IMR-90 (cell line): ENCODE data around the gene RTKN. TPM values are rescaled to one million over a fixed set of nuclear protein-coding genes. Genes with fewer than 3 reads are reported as not detected.

Experiments
- ATAC-seq: fragments of 200-7000 bp; cut with Tn5 transposase; 2 replicates; pipeline ENCODE4 v1.9.1; 2020; ENCODE audit warnings: low read depth, mild to moderate bottlenecking, moderate library complexity
- BruUV-seq: library from RNA; stranded (reverse); fragments of 400-500 nt; replicated peaks from 2 replicates; lab custom pipeline; 2021; lab: Mats Ljungman, UMichigan
- CTCF ChIA-PET: fragments of 300-600 bp; formaldehyde crosslinking; extraction: SDS; loops from one replicate; lab custom pipeline; 2021; ENCODE audit warnings: antibody characterized with exemption; lab: Yijun Ruan, JAX
- POLR2A ChIA-PET: fragments of 300-600 bp; sonication (Branson Sonifier 250); formaldehyde crosslinking; loops from one replicate; lab custom pipeline; 2022; ENCODE audit warnings: antibody characterized with exemption; ENCODE audit not compliant: unreplicated experiment; lab: Charles Lee
- DNase-seq: peaks from one replicate; pipeline ENCODE4 v3.0.0; 2013
- H2AFZ ChIP-seq: replicated peaks from 2 replicates; pipeline ENCODE3; 2013; ENCODE audit warnings: low read length, mild to moderate bottlenecking; ENCODE audit not compliant: poor library complexity
- H2AK5ac ChIP-seq: 2 replicates; pipeline ENCODE4 v1.6.1; 2013; ENCODE audit warnings: low read depth, low read length, inconsistent platforms
- H2AK9ac ChIP-seq: replicated peaks from 2 replicates; pipeline ENCODE3; 2013; ENCODE audit warnings: mild to moderate bottlenecking, low read depth, low read length, moderate library complexity; ENCODE audit not compliant: poor library complexity
- H2BK120ac ChIP-seq: 2 replicates; pipeline ENCODE4 v1.6.1; 2013; ENCODE audit warnings: low read depth, low read length, inconsistent platforms
- H2BK15ac ChIP-seq: 3 replicates; pipeline ENCODE4 v1.6.1; 2013; ENCODE audit warnings: low read depth, low read length, inconsistent platforms
- H2BK20ac ChIP-seq: 2 replicates; pipeline ENCODE4 v1.6.1; 2013; ENCODE audit warnings: low read depth, mild to moderate bottlenecking, inconsistent platforms, low read length, moderate library complexity
- H2BK5ac ChIP-seq: 2 replicates; pipeline ENCODE4 v1.6.1; 2013; ENCODE audit warnings: mild to moderate bottlenecking, low read depth, low read length, inconsistent platforms; ENCODE audit not compliant: poor library complexity, severe bottlenecking
- H3K14ac ChIP-seq: replicated peaks from 2 replicates; pipeline ENCODE4 v1.6.1; 2013; ENCODE audit warnings: low read depth, low read length, inconsistent platforms
- H3K18ac ChIP-seq: 2 replicates; pipeline ENCODE4 v1.6.1; 2013; ENCODE audit warnings: low read depth, low read length, control low read depth
- H3K23ac ChIP-seq: 2 replicates; pipeline ENCODE4 v1.6.1; 2013; ENCODE audit warnings: low read depth, low read length, inconsistent platforms
- H3K27ac ChIP-seq: 2 replicates; pipeline ENCODE4 v1.5.1; 2013; ENCODE audit warnings: mild to moderate bottlenecking, control low read depth, low read length; ENCODE audit not compliant: insufficient read depth
- H3K27me3 ChIP-seq: 2 replicates; pipeline ENCODE4 v1.6.1; 2013; ENCODE audit warnings: low read length; ENCODE audit not compliant: control insufficient read depth, insufficient read depth
- H3K36me3 ChIP-seq: 2 replicates; pipeline ENCODE4 v1.6.1; 2013; ENCODE audit warnings: low read length, mixed read lengths; ENCODE audit not compliant: control insufficient read depth, insufficient read depth
- H3K4ac ChIP-seq: 2 replicates; pipeline ENCODE4 v1.6.1; 2013; ENCODE audit warnings: low read depth, low read length, inconsistent platforms
- H3K4me1 ChIP-seq: 2 replicates; pipeline ENCODE4 v1.6.1; 2013; ENCODE audit warnings: low read length, mixed read lengths; ENCODE audit not compliant: control insufficient read depth, insufficient read depth
- H3K4me2 ChIP-seq: 2 replicates; pipeline ENCODE4 v1.6.1; 2013; ENCODE audit warnings: low read depth, mild to moderate bottlenecking, control low read depth, low read length, moderate library complexity
- H3K4me3 ChIP-seq: 2 replicates; pipeline ENCODE4 v1.5.1; 2013; ENCODE audit warnings: low read depth, mild to moderate bottlenecking, control low read depth, low read length, moderate library complexity; ENCODE audit not compliant: insufficient read depth
- H3K56ac ChIP-seq: 2 replicates; pipeline ENCODE4 v1.6.1; 2013; ENCODE audit warnings: low read length, inconsistent platforms; ENCODE audit not compliant: insufficient read depth; ENCODE audit errors: extremely low read depth
- H3K79me1 ChIP-seq, 2 experiments: 2 replicates each; pipeline ENCODE4 v1.6.1; 2013; ENCODE audit warnings: low read length in 2 of 2, inconsistent platforms in 1 of 2, low read depth in 1 of 2
- H3K9ac ChIP-seq: 2 replicates; pipeline ENCODE4 v1.6.1; 2013; ENCODE audit warnings: low read depth, low read length, control low read depth
- H3K9me1 ChIP-seq: 2 replicates; pipeline ENCODE4 v1.6.1; 2013; ENCODE audit warnings: low read length, inconsistent platforms; ENCODE audit not compliant: insufficient read depth
- H3K9me3 ChIP-seq: 2 replicates; pipeline ENCODE4 v1.6.1; 2013; ENCODE audit warnings: low read length; ENCODE audit not compliant: control insufficient read depth, insufficient read depth
- H4K20me1 ChIP-seq: 2 replicates; pipeline ENCODE4 v1.6.1; 2013; ENCODE audit warnings: low read length, inconsistent platforms; ENCODE audit not compliant: insufficient read depth
- H4K5ac ChIP-seq: 2 replicates; pipeline ENCODE4 v1.6.1; 2013; ENCODE audit warnings: mild to moderate bottlenecking, low read depth, low read length, control low read depth
- H4K8ac ChIP-seq, 2 experiments: 2 replicates each; pipeline ENCODE4 v1.6.1; 2013; ENCODE audit warnings: low read depth in 2 of 2, low read length in 2 of 2, control low read depth in 1 of 2, inconsistent platforms in 1 of 2
- H4K91ac ChIP-seq: 2 replicates; pipeline ENCODE4 v1.6.1; 2013; ENCODE audit warnings: low read depth, low read length, inconsistent platforms; ENCODE audit not compliant: insufficient read depth
- BHLHE40 ChIP-seq: fragments of 150-350 bp; IDR thresholded peaks from 2 replicates; pipeline ENCODE4 v1.6.1; 2016; ENCODE audit warnings: mild to moderate bottlenecking, low read depth, low read length
- CEBPB ChIP-seq: IDR thresholded peaks from 2 replicates; pipeline ENCODE4 v1.6.1; 2012; ENCODE audit warnings: low read depth, low read length, improper control_type of control experiment
- CHD1 ChIP-seq: IDR thresholded peaks from 2 replicates; pipeline ENCODE4 v1.6.1; 2012; ENCODE audit warnings: low read depth, low read length, improper control_type of control experiment
- ELK1 ChIP-seq: fragments of 150-350 bp; IDR thresholded peaks from 2 replicates; pipeline ENCODE4 v1.6.1; 2016; ENCODE audit warnings: low read depth, mild to moderate bottlenecking, low read length, moderate library complexity, borderline replicate concordance
- FOS ChIP-seq: fragments of 150-350 bp; IDR thresholded peaks from 2 replicates; pipeline ENCODE4 v1.6.1; 2016; ENCODE audit warnings: low read depth, low read length
- MAFK ChIP-seq: IDR thresholded peaks from 2 replicates; pipeline ENCODE4 v1.6.1; 2012; ENCODE audit warnings: low read depth, low read length, improper control_type of control experiment
- MAZ ChIP-seq: IDR thresholded peaks from 2 replicates; pipeline ENCODE4 v1.6.1; 2012; ENCODE audit warnings: low read depth, mild to moderate bottlenecking, low read length, improper control_type of control experiment, moderate library complexity, borderline replicate concordance
- MXI1 ChIP-seq: IDR thresholded peaks from 2 replicates; pipeline ENCODE4 v1.6.1; 2012; ENCODE audit warnings: low read depth, mild to moderate bottlenecking, low read length, moderate library complexity, borderline replicate concordance
- NFE2L2 ChIP-seq: fragments of 150-350 bp; IDR thresholded peaks from 2 replicates; pipeline ENCODE4 v1.6.1; 2016; ENCODE audit warnings: low read depth, mild to moderate bottlenecking, low read length
- POLR2A ChIP-seq: IDR thresholded peaks from 2 replicates; pipeline ENCODE4 v1.6.1; 2012; ENCODE audit warnings: mild to moderate bottlenecking, low read depth, low read length
- RAD21 ChIP-seq: IDR thresholded peaks from 2 replicates; pipeline ENCODE4 v1.6.1; 2012; ENCODE audit warnings: low read length, improper control_type of control experiment
- RCOR1 ChIP-seq: IDR thresholded peaks from 2 replicates; pipeline ENCODE4 v1.6.1; 2012; ENCODE audit warnings: mild to moderate bottlenecking, low read length, improper control_type of control experiment; ENCODE audit not compliant: insufficient replicate concordance
- RFX5 ChIP-seq: IDR thresholded peaks from 2 replicates; pipeline ENCODE4 v1.8.0; 2012; ENCODE audit warnings: low read depth, mild to moderate bottlenecking, low read length, moderate library complexity
- SMC3 ChIP-seq: fragments of 150-350 bp; IDR thresholded peaks from 2 replicates; pipeline ENCODE4 v1.6.1; 2016; ENCODE audit warnings: low read depth, mild to moderate bottlenecking, antibody characterized with exemption, low read length, moderate library complexity
- USF2 ChIP-seq: fragments of 150-350 bp; IDR thresholded peaks from 2 replicates; pipeline ENCODE4 v1.6.1; 2017; ENCODE audit warnings: mild to moderate bottlenecking, antibody characterized with exemption, low read length, low read depth
- WGBS, 2 experiments: methylation state at CpG; one replicate each; pipeline versions ENCODE4 v1.1.5 to v1.1.7; 2013; ENCODE audit warnings: missing lambda C conversion rate in 2 of 2; ENCODE audit not compliant: insufficient read length in 1 of 2; ENCODE audit errors: extremely low coverage in 2 of 2; 5-methylcytosine and 5-hydroxymethylcytosine counted together
- dilution Hi-C: fragments of 300-500 bp; cut with HindIII; formaldehyde crosslinking; loops from one replicate; pipeline ENCODE4 v1.14.3; 2018; ENCODE audit warnings: low sequenced_read_pairs; ENCODE audit not compliant: unreplicated experiment
- in situ Hi-C: fragments of 300-500 bp; cut with MboI; formaldehyde crosslinking; loops from 3 replicates; pipeline ENCODE4 v1.14.3; 2019; ENCODE audit warnings: low sequenced_read_pairs, inconsistent platforms, mixed read lengths
- intact Hi-C: fragments of 100-400 bp; cut with micrococcal nuclease; formaldehyde crosslinking; loops from 2 replicates; pipeline ENCODE4 v1.10.0; 2022
- polyA plus RNA-seq, 3 experiments: library from polyadenylated mRNA; depleted of rRNA; stranded (reverse); fragments of >200 nt; gene quantifications; 2 replicates each; pipeline ENCODE4 v1.2.3, GENCODE V29; 2012; ENCODE audit warnings: low replicate concordance in 1 of 3
- total RNA-seq: library from RNA; depleted of rRNA; stranded (reverse); fragments of >200 nt; gene quantifications from 2 replicates; pipeline ENCODE4 v1.2.3, GENCODE V29; 2012

The RTKN gene
- total and polyA plus RNA-seq, 2 of the 4 experiments (the other 2 are of a cell fraction): 11.1 to 19.7 TPM

- H3K14ac ChIP-seq: peak within 1 kb of the TSS; percentile 99
- CTCF ChIA-PET: interaction anchor here (0.6 to 3.4 kb wide), 6 partner anchors 14 to 106 kb away, joined by 3 to 17 read pairs (median 4); no protein-coding TSS in a partner anchor
- no TSS peak for BruUV-seq
- intact Hi-C loops: loop anchor here (1.0 kb wide), 3 partner anchors 29 to 104 kb away; partner anchors contain the start of genes AUP1 and HTRA2
- peak within 1 kb of the TSS; percentile 97 for H4K5ac ChIP-seq
- peak within 1 kb of the TSS; percentile 93 for H2BK20ac ChIP-seq
- H2AK5ac ChIP-seq: peak within 1 kb of the TSS; percentile 73
- peak within 1 kb of the TSS; percentile 99 for H4K91ac ChIP-seq
- peak within 1 kb of the TSS; percentile 99 for H2AK9ac ChIP-seq
- H2BK15ac ChIP-seq: peak within 1 kb of the TSS; percentile 99; the same call in 2 of the 3 replicates
- H3K27me3 ChIP-seq: no peaks in the 10 kb centered on the region
- dilution Hi-C loops: no loop called here
- peak within 1 kb of the TSS; percentile 97 for H3K4me2 ChIP-seq
- peak within 1 kb of the TSS; percentile 89 for H3K9ac ChIP-seq
- peaks cover 24 to 63% of the 10 kb centered on the region in 2 experiments for H3K79me1 ChIP-seq
- POLR2A ChIA-PET: interaction anchor here (1.1 to 1.4 kb wide), 2 partner anchors 21 to 24 kb away, joined by 3 to 5 read pairs; partner anchors contain the start of gene WBP1
- ATAC-seq: peak; percentile 93
- H4K8ac ChIP-seq: peak within 1 kb of the TSS; percentile 79 to 100
- H3K23ac ChIP-seq: peak within 1 kb of the TSS; percentile 98
- in situ Hi-C loops: loop anchor here (5.0 to 25.0 kb wide), 2 partner anchors 94 to 379 kb away; no protein-coding TSS in a partner anchor
- H3K4me1 ChIP-seq: peaks cover 13% of the 10 kb centered on the region
- peaks cover 3% of the 10 kb centered on the region; the same call in 1 of the 2 replicates for H4K20me1 ChIP-seq
- H2AFZ ChIP-seq: peak within 1 kb of the TSS; percentile 100
- DNase-seq: peak; percentile 93
- H3K18ac ChIP-seq: peak within 1 kb of the TSS; percentile 87
- H3K4ac ChIP-seq: peak within 1 kb of the TSS; percentile 97
- peak within 1 kb of the TSS; percentile 92 for H2BK5ac ChIP-seq
- no peaks in the 10 kb centered on the region for H3K9me3 ChIP-seq
- H3K36me3 ChIP-seq: peaks cover 7% of the 10 kb centered on the region
- H2BK120ac ChIP-seq: peak within 1 kb of the TSS; percentile 98
- H3K56ac ChIP-seq: peak within 1 kb of the TSS; percentile 95
- H3K9me1 ChIP-seq: peaks cover 7% of the 10 kb centered on the region; the same call in 1 of the 2 replicates
- 0% methylated on average over 13 of the region's 50 CpGs; no CpG with 5 or more reads in 1 of the 2 experiments for WGBS, 2 experiments
- peak within 1 kb of the TSS; percentile 91 for H3K27ac ChIP-seq
- H3K4me3 ChIP-seq: peak within 1 kb of the TSS; percentile 80
- TF ChIP-seq ELK1 (no peak), MXI1 (peak; percentile 31; the same call in 1 of the 2 replicates), FOS (no peak), POLR2A (peak; percentile 57; the same call in 1 of the 2 replicates), USF2 (no peak), CHD1 (no peak), RAD21 (peak; percentile 75), CEBPB (no peak), RFX5 (no peak), NFE2L2 (no peak; the same call in 1 of the 2 replicates), MAZ (peak; percentile 81; the same call in 1 of the 2 replicates), RCOR1 (peak; percentile 20), MAFK (0 out of 2 replicates have a peak, but pooled peaks have one; percentile 5), BHLHE40 (0 out of 2 replicates have a peak, but pooled peaks have one; percentile 21), SMC3 (peak; percentile 88)
Observed at GRCh38 chr2:74482801-74483674, 41.3 kb upstream of the RTKN start, which contains the start of the genes CCDC142 and TTC31. Gene CCDC142, minus strand, starts transcription at chr2:74482998. Its CDS starts 161 bp downstream, at chr2:74482837. Gene TTC31, plus strand, starts transcription at chr2:74483081. Its CDS starts 15 bp downstream, at chr2:74483096.
